ENCODE results near the gene DNAH10. TPM values are rescaled to one million over a fixed set of nuclear protein-coding genes. Genes with fewer than 3 reads are reported as not detected.
A peak's percentile ranks its signal among the peaks of the same experiment; 100 is the strongest.
"Not testable (repeated sequence)": the region's sequence is repeated elsewhere in the genome, so short reads cannot be mapped to it uniquely, and the experiment has no call there.

The DNAH10 gene
- total RNA-seq, 3 donors from 2014 or later: 0.14 to 0.24 (median 0.20) TPM

DNA sequence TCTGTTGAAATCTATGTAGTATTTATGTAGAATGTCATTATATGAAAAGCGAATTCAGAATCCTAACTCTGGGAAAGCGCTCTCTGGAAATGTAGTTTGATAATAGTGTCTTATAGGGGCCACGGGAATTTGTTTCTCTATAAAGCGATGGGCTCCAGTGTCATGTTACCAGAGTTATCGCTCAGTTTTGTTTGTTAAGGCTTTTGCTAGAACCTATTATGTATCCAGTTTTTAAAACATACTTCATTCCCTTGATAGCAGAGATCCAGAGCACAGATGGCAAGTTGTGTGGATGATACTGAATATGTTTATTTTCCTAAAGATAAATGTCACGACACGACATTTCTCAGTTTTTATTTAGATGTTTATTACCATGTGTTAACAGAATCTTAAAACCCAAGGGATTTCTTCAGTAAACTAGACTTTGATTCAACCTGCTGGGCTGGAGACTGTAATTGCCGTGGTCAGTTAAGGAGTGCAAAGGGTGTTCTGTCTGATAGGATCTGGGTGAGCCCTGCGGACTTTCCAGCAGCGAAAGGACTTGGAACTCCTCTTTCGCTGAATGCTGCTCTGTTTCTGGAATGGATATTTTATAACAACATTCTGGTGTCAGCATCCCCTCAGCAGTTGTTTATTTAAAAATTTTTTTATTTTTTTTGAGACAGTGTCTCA, 1.7 kb upstream of the DNAH10 start:
- H3K27me3 Mint-ChIP-seq (ENCODE audit: low read depth): peaks cover 3% of the 10 kb centered on the region
- H3K9me3 Mint-ChIP-seq: no peaks in the 10 kb centered on the region
- H3K4me1 Mint-ChIP-seq (ENCODE audit: low read depth): peaks cover 5% of the 10 kb centered on the region
- H3K36me3 Mint-ChIP-seq (ENCODE audit: insufficient read depth): peaks cover 12% of the 10 kb centered on the region
- ATAC-seq: no peak
- no peak for DNase-seq
- no peak overlapping the region for H3K4me3 Mint-ChIP-seq

DNA sequence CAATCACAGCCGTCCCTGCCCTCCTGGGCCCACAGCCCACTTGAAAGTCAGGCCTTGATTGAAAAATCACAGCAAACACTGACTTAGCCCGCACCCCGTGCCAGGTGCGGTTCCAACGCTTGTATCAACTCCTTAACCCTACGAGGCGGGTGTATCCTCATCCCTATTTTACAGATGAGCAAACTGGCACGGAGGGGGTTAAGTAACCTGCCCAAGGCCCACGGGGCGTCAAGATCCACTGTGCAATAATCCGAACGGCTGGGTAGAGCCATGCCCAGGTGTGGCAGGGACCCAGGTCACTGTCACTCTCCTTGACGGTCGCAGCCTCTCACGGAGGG, 583 bp downstream of the DNAH10 start:
- ATAC-seq (no peak), DNase-seq (no peak)
- Mint-ChIP-seq H3K4me3 (peak overlapping the region; percentile 77), H3K27me3 (ENCODE audit: low read depth) (peaks cover 8% of the 10 kb centered on the region), H3K4me1 (ENCODE audit: low read depth) (peaks cover 10% of the 10 kb centered on the region), H3K36me3 (ENCODE audit: insufficient read depth) (peaks cover 8% of the 10 kb centered on the region), H3K9me3 (no peaks in the 10 kb centered on the region)

DNA sequence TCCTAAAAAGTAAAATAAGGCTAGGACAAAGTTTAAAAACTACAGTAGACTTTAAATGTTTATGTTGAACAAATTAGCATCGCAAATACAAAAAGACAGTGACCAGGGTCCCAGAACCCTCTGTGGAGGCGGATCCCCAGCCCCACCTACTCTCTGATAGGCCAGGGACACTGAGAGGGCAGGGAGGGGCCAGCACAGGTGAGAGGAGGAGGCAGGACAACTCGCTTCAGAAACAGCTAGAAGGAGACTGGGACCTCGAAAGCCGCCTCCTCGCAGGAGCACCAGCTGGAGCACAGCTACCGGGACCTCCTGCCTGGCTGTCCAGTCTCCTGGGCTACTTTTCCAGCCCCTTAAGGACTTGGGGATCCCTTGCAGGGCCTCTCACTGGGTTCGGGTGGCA, 992 bp downstream of the DNAH10 start:
- Mint-ChIP-seq H3K9me3 (no peaks in the 10 kb centered on the region), H3K4me3 (peak overlapping the region; percentile 77), H3K4me1 (ENCODE audit: low read depth) (peaks cover 11% of the 10 kb centered on the region), H3K27me3 (ENCODE audit: low read depth) (peaks cover 8% of the 10 kb centered on the region), H3K36me3 (ENCODE audit: insufficient read depth) (peaks cover 4% of the 10 kb centered on the region)
- DNase-seq (no peak), ATAC-seq (no peak)

DNA sequence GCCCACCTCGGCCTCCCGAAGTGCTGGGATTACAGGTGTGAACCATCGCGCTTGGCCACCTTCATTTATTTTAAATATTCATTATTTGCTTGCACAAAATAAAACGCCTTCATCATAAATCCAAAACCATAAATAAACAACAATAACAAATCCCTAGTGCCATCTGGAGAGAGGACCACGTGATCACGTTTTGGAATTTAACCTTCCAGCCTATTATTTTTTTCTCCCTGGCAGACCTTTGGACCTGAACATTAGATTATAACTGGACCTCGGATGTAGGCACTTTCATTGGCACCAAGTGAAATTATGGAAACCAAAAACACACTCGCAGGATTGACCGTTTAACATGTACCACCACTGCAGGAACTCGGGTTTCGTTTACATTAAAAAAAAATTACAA, 2.0 kb downstream of the DNAH10 start:
- Mint-ChIP-seq H3K4me1 (ENCODE audit: low read depth) (peaks cover 11% of the 10 kb centered on the region), H3K27me3 (ENCODE audit: low read depth) (peaks cover 8% of the 10 kb centered on the region), H3K4me3 (no peak overlapping the region), H3K36me3 (ENCODE audit: insufficient read depth) (peaks cover 3% of the 10 kb centered on the region), H3K9me3 (no peaks in the 10 kb centered on the region)
- DNase-seq (no peak), ATAC-seq (no peak)

DNA sequence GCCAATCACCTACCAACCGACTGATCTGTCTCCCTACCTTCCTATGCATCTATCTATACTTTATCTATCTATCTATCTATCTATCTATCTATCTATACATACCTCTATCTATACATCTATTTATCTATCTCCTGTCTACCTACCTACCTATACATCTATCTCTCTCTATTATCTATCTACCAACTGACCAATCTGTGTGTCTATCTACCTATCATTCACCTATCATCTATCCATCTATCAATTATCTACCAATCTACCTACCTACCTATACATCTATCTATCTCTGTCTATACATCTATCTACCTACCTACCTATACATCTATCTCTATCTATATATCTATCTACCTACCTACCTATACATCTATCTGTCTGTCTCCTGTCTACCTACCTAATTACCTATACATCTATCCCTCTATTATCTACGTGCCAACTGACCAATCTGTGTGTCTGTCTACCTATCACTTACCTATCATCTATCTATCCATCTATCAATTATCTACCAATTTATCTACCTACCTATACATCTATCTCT, 3.5 kb downstream of the DNAH10 start:
- DNase-seq: no peak
- peaks cover 14% of the 10 kb centered on the region for H3K27me3 Mint-ChIP-seq (ENCODE audit: low read depth)
- peaks cover 11% of the 10 kb centered on the region for H3K4me1 Mint-ChIP-seq (ENCODE audit: low read depth)
- no peaks in the 10 kb centered on the region for H3K36me3 Mint-ChIP-seq (ENCODE audit: insufficient read depth)
- H3K9me3 Mint-ChIP-seq: no peaks in the 10 kb centered on the region
- H3K4me3 Mint-ChIP-seq: no peak overlapping the region
- ATAC-seq: no peak

DNA sequence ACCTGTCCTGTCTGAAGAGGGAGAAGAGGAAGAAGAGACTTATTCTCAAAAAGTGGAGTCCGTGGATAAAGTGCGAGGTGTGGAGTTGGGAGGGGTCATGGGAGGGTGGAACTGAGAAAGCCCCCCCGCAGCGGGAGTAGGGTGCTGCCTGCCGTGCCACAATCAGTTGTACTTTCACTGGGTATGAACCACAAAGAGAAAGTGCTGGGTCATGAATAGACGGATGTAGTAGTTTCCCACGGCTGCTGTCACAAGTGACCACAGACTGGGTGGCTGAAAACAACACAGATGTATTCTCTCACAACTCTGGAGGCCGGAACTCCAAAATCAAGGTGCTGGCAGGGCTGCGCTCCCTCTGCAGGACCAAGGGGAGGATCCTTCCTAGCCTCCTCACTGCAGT, 5.5 kb downstream of the DNAH10 start:
- peak; percentile 63 to 69 for ATAC-seq
- H3K36me3 Mint-ChIP-seq (ENCODE audit: insufficient read depth): no peaks in the 10 kb centered on the region
- peaks cover 14% of the 10 kb centered on the region for H3K27me3 Mint-ChIP-seq (ENCODE audit: low read depth)
- peaks cover 6% of the 10 kb centered on the region for H3K4me1 Mint-ChIP-seq (ENCODE audit: low read depth)
- H3K4me3 Mint-ChIP-seq: no peak overlapping the region
- no peaks in the 10 kb centered on the region for H3K9me3 Mint-ChIP-seq
- no peak for DNase-seq

DNA sequence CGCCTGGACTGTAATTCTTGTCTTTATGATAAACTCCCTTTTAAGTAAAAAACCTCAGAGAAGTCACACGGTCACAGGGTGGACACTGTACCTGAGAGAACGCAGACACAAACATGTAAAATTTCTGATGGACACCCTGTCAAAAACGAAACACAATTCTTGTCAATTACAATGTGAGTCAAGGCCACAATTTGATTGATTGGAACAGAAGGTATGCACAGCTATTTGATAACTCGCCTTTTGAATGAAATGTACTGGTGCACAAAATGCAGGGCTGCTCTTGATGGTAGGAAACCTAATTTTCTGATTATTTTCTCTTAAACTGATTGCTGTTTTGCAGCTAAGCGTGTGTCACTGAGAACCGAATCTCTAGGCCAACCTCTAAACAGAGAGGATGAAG, 9.2 kb downstream of the DNAH10 start:
- H3K36me3 Mint-ChIP-seq (ENCODE audit: insufficient read depth): no peaks in the 10 kb centered on the region
- ATAC-seq (no peak), DNase-seq (no peak)
- no peak overlapping the region for H3K4me3 Mint-ChIP-seq
- H3K27me3 Mint-ChIP-seq (ENCODE audit: low read depth): peaks cover 11% of the 10 kb centered on the region
- peaks cover 6% of the 10 kb centered on the region for H3K4me1 Mint-ChIP-seq (ENCODE audit: low read depth)
- peaks cover 6% of the 10 kb centered on the region for H3K9me3 Mint-ChIP-seq

DNA sequence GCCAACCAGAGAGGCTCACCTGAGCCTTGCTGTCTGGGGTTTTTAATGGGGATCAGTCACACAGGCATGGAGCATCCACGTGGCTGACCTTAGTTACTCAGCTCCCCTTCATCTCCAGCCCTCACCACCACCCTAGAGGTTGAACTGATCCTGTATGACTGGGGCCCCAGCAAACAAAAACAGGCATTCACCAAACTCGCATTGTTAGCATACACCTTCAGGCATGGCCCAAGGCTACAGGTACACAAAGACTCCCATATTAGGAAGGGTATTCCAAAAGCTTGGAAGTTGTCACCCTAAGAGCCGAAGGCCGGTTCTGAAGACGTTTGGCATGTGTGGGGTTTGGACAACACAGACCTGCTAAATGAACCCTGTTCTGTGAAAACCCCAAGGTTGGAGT, 10.0 kb downstream of the DNAH10 start:
- Mint-ChIP-seq H3K36me3 (ENCODE audit: insufficient read depth) (no peaks in the 10 kb centered on the region), H3K4me3 (no peak overlapping the region), H3K9me3 (peaks cover 6% of the 10 kb centered on the region), H3K27me3 (ENCODE audit: low read depth) (peaks cover 13% of the 10 kb centered on the region), H3K4me1 (ENCODE audit: low read depth) (peaks cover 6% of the 10 kb centered on the region)
- DNase-seq (no peak), ATAC-seq (no peak)

DNA sequence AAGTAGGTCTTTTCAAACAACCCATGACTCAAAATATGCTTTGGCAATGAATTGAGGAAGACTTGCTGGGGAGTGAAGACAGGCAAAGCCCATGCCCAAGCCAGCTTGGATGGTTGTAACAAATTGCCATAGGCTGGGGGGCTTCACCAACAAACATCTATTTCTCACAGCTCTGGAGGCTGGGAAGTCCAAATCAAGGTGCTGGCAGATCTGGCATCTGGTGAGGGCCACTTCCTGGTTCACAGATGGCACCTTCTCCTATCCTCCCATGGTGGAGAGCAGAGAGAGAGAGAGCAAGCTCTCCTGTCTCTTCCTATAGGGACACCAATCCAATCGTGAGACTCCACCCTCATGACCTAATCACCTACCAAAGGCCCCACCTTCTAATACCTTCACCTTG, 11.3 kb downstream of the DNAH10 start:
- DNase-seq: no peak
- ATAC-seq: no peak
- H3K4me3 Mint-ChIP-seq: no peak overlapping the region
- no peaks in the 10 kb centered on the region for H3K36me3 Mint-ChIP-seq (ENCODE audit: insufficient read depth)
- H3K9me3 Mint-ChIP-seq: peaks cover 6% of the 10 kb centered on the region
- H3K4me1 Mint-ChIP-seq (ENCODE audit: low read depth): no peaks in the 10 kb centered on the region
- peaks cover 7% of the 10 kb centered on the region for H3K27me3 Mint-ChIP-seq (ENCODE audit: low read depth)

DNA sequence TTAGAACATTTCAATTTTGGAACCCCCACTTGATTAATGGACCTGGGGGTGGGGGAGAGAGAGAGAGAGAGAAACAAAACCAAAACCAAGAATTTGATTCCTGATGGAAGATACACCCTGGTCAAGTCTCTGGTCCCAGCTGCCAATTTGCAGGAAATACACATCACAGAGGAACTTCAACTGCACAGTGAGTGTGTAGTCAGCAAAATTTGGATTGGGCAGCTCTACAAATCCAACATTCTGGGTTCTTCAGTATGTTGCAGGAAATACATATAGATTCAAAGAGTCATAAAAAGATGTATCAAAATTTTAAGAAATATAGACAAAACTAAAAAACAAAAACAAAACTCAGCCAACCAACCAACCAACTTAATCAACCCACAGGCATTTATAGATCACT, 17.4 kb downstream of the DNAH10 start:
- Mint-ChIP-seq H3K36me3 (ENCODE audit: insufficient read depth) (no peaks in the 10 kb centered on the region), H3K9me3 (peaks cover 3% of the 10 kb centered on the region), H3K4me1 (ENCODE audit: low read depth) (no peaks in the 10 kb centered on the region), H3K4me3 (no peak overlapping the region), H3K27me3 (ENCODE audit: low read depth) (peaks cover 2% of the 10 kb centered on the region)
- no peak for ATAC-seq
- DNase-seq: no peak

DNA sequence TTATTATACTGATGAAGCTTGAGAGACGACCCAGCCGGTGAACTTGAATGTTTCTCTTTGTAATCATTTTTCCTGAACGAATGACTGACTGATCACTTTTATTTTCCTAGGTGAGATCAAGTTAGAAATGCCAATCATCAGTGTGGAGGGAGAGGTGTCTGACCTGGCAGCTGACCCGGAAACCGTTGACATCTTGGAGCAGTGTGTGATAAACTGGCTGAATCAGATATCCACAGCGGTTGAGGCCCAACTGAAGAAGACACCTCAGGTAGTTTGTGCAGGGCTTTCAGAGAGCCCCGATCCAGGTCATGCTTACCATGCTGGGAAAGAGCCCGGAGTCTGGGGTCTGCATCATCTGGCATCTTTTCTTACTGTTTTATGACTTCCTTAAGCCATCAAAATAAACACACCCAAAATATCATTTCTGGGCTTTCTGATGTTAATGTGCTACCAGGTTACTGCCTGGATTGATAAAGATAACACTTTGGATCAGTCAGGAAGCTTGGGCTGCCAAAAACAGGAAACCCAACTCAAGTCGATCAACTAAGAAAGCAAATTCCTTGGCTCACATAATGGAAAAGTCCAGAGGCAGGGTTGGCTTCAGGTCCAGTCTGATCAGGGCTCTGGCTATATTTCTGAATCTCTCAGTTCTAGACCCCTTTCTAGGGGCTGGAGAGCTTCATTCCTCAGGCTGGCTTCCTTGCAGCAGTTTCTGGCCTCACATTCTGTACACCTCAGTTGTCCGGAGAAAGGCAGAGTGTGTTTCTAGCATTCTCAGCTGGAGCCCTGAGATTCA, 21.1 kb downstream of the DNAH10 start:
- Mint-ChIP-seq H3K9me3 (peaks cover 3% of the 10 kb centered on the region), H3K4me3 (no peak overlapping the region), H3K36me3 (ENCODE audit: insufficient read depth) (no peaks in the 10 kb centered on the region), H3K4me1 (ENCODE audit: low read depth) (no peaks in the 10 kb centered on the region), H3K27me3 (ENCODE audit: low read depth) (no peaks in the 10 kb centered on the region)
- ATAC-seq (no peak), DNase-seq (no peak)

DNA sequence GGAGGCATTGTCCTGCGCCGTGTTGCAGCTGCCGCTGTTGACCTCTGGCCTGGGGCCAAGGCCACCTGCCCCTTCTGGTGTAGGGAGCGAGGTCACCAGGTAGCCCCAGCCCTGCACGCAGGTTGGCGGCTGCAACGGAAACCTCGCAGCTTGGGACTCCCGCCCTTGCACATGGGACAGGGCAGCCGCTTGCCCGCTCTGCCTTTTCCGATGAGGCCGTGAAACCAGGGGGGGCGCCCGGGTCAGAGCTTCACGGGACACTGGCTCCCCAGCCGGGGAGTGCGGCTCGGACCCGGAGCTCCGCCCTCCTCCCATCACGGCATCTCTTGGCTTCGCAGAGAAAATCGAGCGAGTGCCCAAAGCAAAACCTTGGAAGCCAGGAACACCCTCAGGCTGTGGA, 25.4 kb downstream of the DNAH10 start:
- H3K4me3 Mint-ChIP-seq: no peak overlapping the region
- no peaks in the 10 kb centered on the region for H3K27me3 Mint-ChIP-seq (ENCODE audit: low read depth)
- ATAC-seq (no peak), DNase-seq (no peak)
- no peaks in the 10 kb centered on the region for H3K36me3 Mint-ChIP-seq (ENCODE audit: insufficient read depth)
- H3K9me3 Mint-ChIP-seq: peaks cover 7% of the 10 kb centered on the region
- no peaks in the 10 kb centered on the region for H3K4me1 Mint-ChIP-seq (ENCODE audit: low read depth)

DNA sequence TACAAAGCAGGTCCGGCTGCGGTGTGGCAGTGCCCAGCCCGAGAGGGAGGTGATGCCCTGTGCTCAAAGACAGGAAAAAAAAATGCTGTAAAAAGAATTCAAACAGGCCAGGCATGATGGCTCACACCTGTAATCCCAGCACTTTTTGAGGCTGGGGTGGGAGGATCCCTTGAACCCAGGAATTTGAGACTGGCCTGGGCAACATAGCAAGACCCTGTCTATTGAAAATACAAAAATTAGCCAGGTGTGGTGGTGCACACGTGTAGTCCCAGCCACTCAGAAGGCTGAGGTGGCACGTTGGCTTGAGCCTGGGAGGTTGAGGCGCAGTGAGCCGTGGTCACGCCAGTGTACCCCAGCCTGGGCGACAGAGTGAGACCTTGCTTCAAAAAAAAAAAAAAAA, 26.4 kb downstream of the DNAH10 start:
- Mint-ChIP-seq H3K4me1 (ENCODE audit: low read depth) (no peaks in the 10 kb centered on the region), H3K4me3 (no peak overlapping the region), H3K27me3 (ENCODE audit: low read depth) (no peaks in the 10 kb centered on the region), H3K36me3 (ENCODE audit: insufficient read depth) (no peaks in the 10 kb centered on the region), H3K9me3 (peaks cover 12% of the 10 kb centered on the region)
- DNase-seq (no peak), ATAC-seq (no peak)

DNA sequence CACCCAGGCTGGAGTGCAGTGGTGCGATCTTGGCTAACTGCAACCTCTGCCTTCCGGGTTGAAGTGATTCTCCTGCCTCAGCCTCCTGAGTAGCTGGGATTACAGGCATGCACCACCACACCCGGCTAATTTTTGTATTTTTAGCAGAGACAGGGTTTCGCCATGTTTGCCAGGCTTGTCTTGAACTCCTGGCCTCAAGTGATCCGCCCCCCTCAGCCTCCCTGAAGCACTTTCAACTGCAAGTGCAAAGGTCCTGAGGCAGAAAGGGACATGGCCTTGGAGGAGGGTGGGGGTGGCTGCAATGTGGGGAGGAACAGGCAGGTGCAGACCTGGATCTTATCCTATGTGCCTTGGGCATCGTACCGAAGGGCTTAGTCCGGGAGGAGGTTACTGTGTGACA, 27.3 kb downstream of the DNAH10 start:
- peaks cover 12% of the 10 kb centered on the region for H3K9me3 Mint-ChIP-seq
- not testable (repeated sequence) for DNase-seq; ATAC-seq; H3K27me3 Mint-ChIP-seq (ENCODE audit: low read depth); H3K4me3 Mint-ChIP-seq; H3K36me3 Mint-ChIP-seq (ENCODE audit: insufficient read depth); H3K4me1 Mint-ChIP-seq (ENCODE audit: low read depth)

DNA sequence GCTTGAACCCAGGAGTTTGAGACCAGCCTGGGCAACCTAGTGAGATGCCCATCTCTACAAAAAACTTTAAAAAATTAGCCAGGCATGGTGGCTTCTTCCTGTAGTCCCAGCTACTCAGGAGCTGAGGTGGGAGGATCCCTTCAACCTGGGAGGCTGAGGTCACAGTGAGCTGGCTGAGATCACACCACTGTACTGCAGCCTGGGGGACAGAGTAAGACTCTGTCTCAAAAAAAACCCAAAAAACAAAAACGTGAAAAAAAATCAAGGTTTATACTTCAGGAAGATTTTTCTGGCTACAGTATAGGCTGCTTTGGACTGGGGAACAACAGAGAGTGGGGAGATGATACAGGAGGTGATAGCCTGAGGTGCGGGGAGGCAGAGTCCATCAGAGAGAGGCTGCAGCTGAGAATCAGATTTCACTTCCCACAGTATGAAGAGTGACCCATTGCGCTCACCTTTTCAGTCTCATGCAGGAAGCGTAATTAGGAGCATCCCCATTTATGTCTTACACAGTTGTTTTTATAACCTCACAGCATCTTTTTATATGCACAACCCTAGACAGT, 28.9 kb downstream of the DNAH10 start:
- H3K4me1 Mint-ChIP-seq (ENCODE audit: low read depth): no peaks in the 10 kb centered on the region
- no peak overlapping the region for H3K4me3 Mint-ChIP-seq
- no peak for ATAC-seq
- no peaks in the 10 kb centered on the region for H3K27me3 Mint-ChIP-seq (ENCODE audit: low read depth)
- peaks cover 12% of the 10 kb centered on the region for H3K9me3 Mint-ChIP-seq
- DNase-seq: no peak
- no peaks in the 10 kb centered on the region for H3K36me3 Mint-ChIP-seq (ENCODE audit: insufficient read depth)

Data from activated T-cell treated with anti-CD3 and anti-CD28 coated beads, Interleukin-2, amount 50 U/mL, for 4 hours (primary cell).